Nasal cavity respiratory epithelium epithelial cell of viscerocranial mucosa (primary cell): ENCODE data around the gene NEIL3. TPM values are rescaled to one million over a fixed set of nuclear protein-coding genes. Genes with fewer than 3 reads are reported as not detected.

Experiments
- total RNA-seq: library from RNA; depleted of rRNA; stranded (reverse); fragments of >200 nt; gene quantifications from 2 replicates; pipeline ENCODE4 v1.2.3, GENCODE V29; 2014

NEIL3 gene
- 0.43 and 1.4 TPM in 2 replicates for total RNA-seq

GRCh38 chr4:177309522-177310371 is at the start of gene NEIL3:
TSS of gene NEIL3 (plus strand) at chr4:177309874. CDS start at chr4:177309954, 80 bp downstream.

Other genes with a start within 250 kb of the NEIL3 start
- 45.8 and 76.7 TPM in 2 replicates for gene AGA, start 132.6 kb downstream of the NEIL3 start, total RNA-seq